Naive thymus-derived CD4-positive, alpha-beta T cell (primary cell): ENCODE results near the gene PCK2. TPM values are rescaled to one million over a fixed set of nuclear protein-coding genes. Genes with fewer than 3 reads are reported as not detected.
"Not testable (repeated sequence)": the region's sequence is repeated elsewhere in the genome, so short reads cannot be mapped to it uniquely, and the experiment has no call there.

ENCODE experiments used
- ATAC-seq: fragments of 150-1000 bp; cut with Tn5 transposase; 2 replicates; pipeline ENCODE4 v1.10.0; 2021; ENCODE audit warnings: mild to moderate bottlenecking, moderate library complexity
- CTCF ChIA-PET: fragments of 350-600 bp; sonication (Branson Sonifier 250); formaldehyde crosslinking; loops from one replicate; lab custom pipeline; 2021; ENCODE audit warnings: antibody characterized with exemption; lab: Charles Lee
- POLR2A ChIA-PET: fragments of 350-600 bp; sonication (Branson Sonifier 250); formaldehyde crosslinking; loops from one replicate; lab custom pipeline; 2021; ENCODE audit warnings: antibody characterized with exemption, inconsistent platforms; lab: Charles Lee
- DNase-seq, 9 donors: peaks; one replicate each; pipeline versions ENCODE4 v3.0.0 to v3.0.0-alpha.2; 2020 to 2022; ENCODE audit warnings: mixed read lengths in 1 of 9
- H3K27ac ChIP-seq: one replicate; pipeline ENCODE4 v1.7.0; 2013; ENCODE audit warnings: mild to moderate bottlenecking, low read depth, low read length, moderate library complexity
- H3K27me3 ChIP-seq, 2 donors: one replicate each; pipeline ENCODE4 v1.7.0; 2013; ENCODE audit warnings: low read length in 2 of 2, mild to moderate bottlenecking in 2 of 2, moderate library complexity in 2 of 2; ENCODE audit not compliant: control insufficient read depth in 2 of 2, insufficient read depth in 2 of 2
- H3K36me3 ChIP-seq, 3 experiments: 1 replicate in 2 of 3; 2 replicates in 1 of 3; pipeline ENCODE4 v1.7.0; 2013; ENCODE audit warnings: low read length in 3 of 3, mild to moderate bottlenecking in 3 of 3, moderate library complexity in 1 of 3; ENCODE audit not compliant: insufficient read depth in 3 of 3, control insufficient read depth in 2 of 3
- H3K4me1 ChIP-seq, 2 donors: one replicate each; pipeline ENCODE4 v1.7.0; 2013; ENCODE audit warnings: low read length in 2 of 2, mild to moderate bottlenecking in 2 of 2, moderate library complexity in 1 of 2; ENCODE audit not compliant: control insufficient read depth in 2 of 2, insufficient read depth in 2 of 2
- H3K4me3 ChIP-seq: 2 replicates; pipeline ENCODE4 v1.7.0; 2013; ENCODE audit warnings: mild to moderate bottlenecking, low read length
- H3K9me3 ChIP-seq, 3 experiments: 1 replicate in 2 of 3; 2 replicates in 1 of 3; pipeline ENCODE4 v1.7.0; 2013; ENCODE audit warnings: low read length in 3 of 3; ENCODE audit not compliant: control insufficient read depth in 2 of 3
- H3K27ac Mint-ChIP-seq, 9 donors: one replicate each; pipeline ENCODE4 v1.8.0; 2020 to 2022; ENCODE audit warnings: mixed read lengths in 9 of 9, mild to moderate bottlenecking in 8 of 9, moderate library complexity in 5 of 9, inconsistent platforms in 2 of 9
- H3K27me3 Mint-ChIP-seq, 5 donors: one replicate each; pipeline ENCODE4 v1.8.0; 2021 to 2022; ENCODE audit warnings: mixed read lengths in 5 of 5, mild to moderate bottlenecking in 1 of 5
- H3K36me3 Mint-ChIP-seq, 5 donors: one replicate each; pipeline ENCODE4 v1.8.0; 2020 to 2022; ENCODE audit warnings: mixed read lengths in 5 of 5, mild to moderate bottlenecking in 3 of 5, inconsistent platforms in 1 of 5
- H3K4me1 Mint-ChIP-seq, 7 donors: one replicate each; pipeline ENCODE4 v1.8.0; 2020 to 2022; ENCODE audit warnings: mixed read lengths in 7 of 7, mild to moderate bottlenecking in 3 of 7, inconsistent platforms in 1 of 7
- H3K4me3 Mint-ChIP-seq, 10 donors: one replicate each; pipeline ENCODE4 v1.8.0; 2020 to 2022; ENCODE audit warnings: mild to moderate bottlenecking in 10 of 10, mixed read lengths in 10 of 10, moderate library complexity in 6 of 10, inconsistent platforms in 2 of 10
- H3K9me3 Mint-ChIP-seq, 11 donors: one replicate each; pipeline ENCODE4 v1.8.0; 2020 to 2022; ENCODE audit warnings: mixed read lengths in 11 of 11, mild to moderate bottlenecking in 4 of 11, inconsistent platforms in 1 of 11, moderate library complexity in 1 of 11
- intact Hi-C, 2 donors: fragments of 100-400 bp; cut with micrococcal nuclease; formaldehyde crosslinking; loops; one replicate each; pipeline ENCODE4 v1.15.1; 2023
- polyA plus RNA-seq, 2 donors: library from polyadenylated mRNA; unstranded; fragments of 300-500 nt; fragmentation: Illumina TruSeq; gene quantifications; one replicate each; pipeline ENCODE4 v1.2.3, GENCODE V29; 2021
- total RNA-seq, 6 experiments: library from RNA in 5 of 6; stranded (reverse) in 5 of 6; gene quantifications; 1 replicate in 5 of 6; 2 replicates in 1 of 6; pipeline ENCODE4 v1.2.3 and lab custom pipeline; 2021 to 2026

Gene PCK2
- total and polyA plus RNA-seq, 7 experiments from 2014 or later: 7.2 to 56.2 (median 14.4) TPM

- intact Hi-C loops: no loop called here
- Mint-ChIP-seq H3K27ac (peak overlapping the region in 1 of 9 donors; percentile 15), H3K4me1 (peaks cover 5 to 15% (median 7%) of the 10 kb centered on the region in 7 donors), H3K9me3 (peaks cover 0 to 2% (median 0%) of the 10 kb centered on the region in 11 donors), H3K4me3 (no peak overlapping the region), H3K27me3 (no peaks in the 10 kb centered on the region), H3K36me3 (peaks cover 3 to 44% (median 15%) of the 10 kb centered on the region in 5 donors)
- ChIA-PET CTCF (interaction anchor here (1.4 to 11.7 kb wide), 3 partner anchors 7 to 45 kb away, joined by 3 to 246 read pairs (median 165); partner anchors contain the start of genes CARMIL3 and PCK2), POLR2A (interaction anchor here (0.7 to 1.1 kb wide), 2 partner anchors 13 to 21 kb away, joined by 3 read pairs; partner anchors contain the start of genes DCAF11 and NRL)
- Histone ChIP-seq H3K36me3 (peaks cover 0 to 45% (median 5%) of the 10 kb centered on the region in 3 experiments), H3K4me1 (no peaks in the 10 kb centered on the region), H3K4me3 (no peak overlapping the region), H3K9me3 (no peaks in the 10 kb centered on the region), H3K27me3 (no peaks in the 10 kb centered on the region), H3K27ac (no peak overlapping the region)
- ATAC-seq (no peak), DNase-seq (no peak)
Measured at GRCh38 chr14:24100982-24101494, 6.9 kb downstream of the PCK2 start.

GRCh38 chr14:24102357-24103048, 8.4 kb downstream of the PCK2 start:
- intact Hi-C loops: no loop called here
- Histone ChIP-seq H3K9me3 (no peaks in the 10 kb centered on the region), H3K4me3 (no peak overlapping the region), H3K27ac (no peak overlapping the region), H3K4me1 (no peaks in the 10 kb centered on the region), H3K27me3 (no peaks in the 10 kb centered on the region), H3K36me3 (peaks cover 0 to 45% (median 5%) of the 10 kb centered on the region in 3 experiments)
- Mint-ChIP-seq H3K36me3 (peaks cover 3 to 44% (median 15%) of the 10 kb centered on the region in 5 donors), H3K9me3 (peaks cover 0 to 2% (median 0%) of the 10 kb centered on the region in 11 donors), H3K27me3 (no peaks in the 10 kb centered on the region), H3K4me3 (no peak overlapping the region), H3K4me1 (peaks cover 0 to 16% (median 0%) of the 10 kb centered on the region in 7 donors), H3K27ac (peak overlapping the region in 2 of 9 donors; percentile 19 to 43)
- POLR2A ChIA-PET: interaction anchor here (0.9 to 3.0 kb wide), 2 partner anchors 12 to 45 kb away, joined by 3 to 9 read pairs; partner anchors contain the start of genes DCAF11, NRL and RNF31
- CTCF ChIA-PET: interaction anchor here (0.8 to 11.7 kb wide), 4 partner anchors 9 to 47 kb away, joined by 3 to 246 read pairs (median 84); partner anchors contain the start of genes CARMIL3 and PCK2
- DNase-seq (no peak), ATAC-seq (no peak)

GRCh38 chr14:24103451-24103850, 9.3 kb downstream of the PCK2 start:
- H3K4me3 Mint-ChIP-seq: no peak overlapping the region
- DNase-seq: no peak
- no peak for ATAC-seq
- Histone ChIP-seq H3K9me3 (no peaks in the 10 kb centered on the region), H3K4me1 (peaks cover under 1 to 2% of the 10 kb centered on the region in 2 donors), H3K27ac (no peak overlapping the region), H3K4me3 (no peak overlapping the region), H3K27me3 (no peaks in the 10 kb centered on the region), H3K36me3 (peaks cover 0 to 40% (median 5%) of the 10 kb centered on the region in 3 experiments)
- peak overlapping the region in 2 of 9 donors; percentile 31 to 48 for H3K27ac Mint-ChIP-seq
- ChIA-PET CTCF (interaction anchor here (11.5 to 11.7 kb wide), 2 partner anchors 10 to 48 kb away, joined by 165 to 246 read pairs; partner anchors contain the start of genes CARMIL3 and PCK2), POLR2A (interaction anchor here (3.0 to 6.0 kb wide), 2 partner anchors 9 to 11 kb away, joined by 9 to 85 read pairs; partner anchors contain the start of genes DCAF11, NRL and PCK2)
- peaks cover 1 to 22% (median 5%) of the 10 kb centered on the region in 7 donors for H3K4me1 Mint-ChIP-seq
- no peaks in the 10 kb centered on the region for H3K27me3 Mint-ChIP-seq
- intact Hi-C loops: no loop called here
- H3K9me3 Mint-ChIP-seq: peaks cover 0 to 2% (median 0%) of the 10 kb centered on the region in 11 donors
- peaks cover 3 to 44% (median 15%) of the 10 kb centered on the region in 5 donors for H3K36me3 Mint-ChIP-seq

GRCh38 chr14:24105609-24106239, 11.6 kb downstream of the PCK2 start:
- H3K9me3 ChIP-seq, H3K27ac ChIP-seq, H3K4me3 Mint-ChIP-seq, H3K27me3 ChIP-seq, ATAC-seq, H3K4me3 ChIP-seq, DNase-seq, H3K9me3 Mint-ChIP-seq, H3K27me3 Mint-ChIP-seq, intact Hi-C loops: not testable (repeated sequence)
- ChIA-PET POLR2A (interaction anchor here (0.9 to 6.7 kb wide), 7 partner anchors 11 to 50 kb away, joined by 3 to 85 read pairs (median 4); partner anchors contain the start of genes EMC9, PCK2, PSME2 and RNF31), CTCF (interaction anchor here (0.5 to 11.7 kb wide), 8 partner anchors 8 to 55 kb away, joined by 3 to 246 read pairs (median 24); partner anchors contain the start of genes CARMIL3, DCAF11, IRF9 and PCK2)
- peaks cover 0 to 20% (median 0%) of the 10 kb centered on the region in 3 experiments for H3K36me3 ChIP-seq
- Mint-ChIP-seq H3K27ac (peak overlapping the region in 3 of 9 donors; percentile 9 to 48 (median 46)), H3K36me3 (peaks cover 3 to 34% (median 15%) of the 10 kb centered on the region in 5 donors), H3K4me1 (peaks cover 9 to 28% (median 13%) of the 10 kb centered on the region in 7 donors)
- H3K4me1 ChIP-seq: peaks cover 9 to 11% of the 10 kb centered on the region in 2 donors

- H3K9me3 Mint-ChIP-seq: peaks cover 0 to 2% (median 0%) of the 10 kb centered on the region in 11 donors
- Histone ChIP-seq H3K36me3 (peaks cover 0 to 13% (median 0%) of the 10 kb centered on the region in 3 experiments), H3K27me3 (no peaks in the 10 kb centered on the region), H3K27ac (no peak overlapping the region), H3K9me3 (no peaks in the 10 kb centered on the region), H3K4me3 (no peak overlapping the region), H3K4me1 (peaks cover 9 to 11% of the 10 kb centered on the region in 2 donors)
- ChIA-PET CTCF (interaction anchor here (0.5 to 11.7 kb wide), 7 partner anchors 13 to 639 kb away, joined by 3 to 246 read pairs (median 28); partner anchors contain the start of genes CARMIL3, IRF9, PCK2 and RNF31), POLR2A (interaction anchor here (0.8 to 6.7 kb wide), 10 partner anchors 9 to 323 kb away, joined by 3 to 85 read pairs (median 18); partner anchors contain the start of genes KHNYN, PCK2, PSME1 and PSME2)
- H3K4me3 Mint-ChIP-seq: no peak overlapping the region
- intact Hi-C loops: no loop called here
- H3K4me1 Mint-ChIP-seq: peaks cover 9 to 28% (median 13%) of the 10 kb centered on the region in 7 donors
- H3K36me3 Mint-ChIP-seq: peaks cover 3 to 29% (median 15%) of the 10 kb centered on the region in 5 donors
- ATAC-seq (no peak), DNase-seq (no peak)
- peak overlapping the region in 1 of 9 donors; percentile 92 for H3K27ac Mint-ChIP-seq
- H3K27me3 Mint-ChIP-seq: no peaks in the 10 kb centered on the region
Measured at GRCh38 chr14:24106672-24107271, 12.7 kb downstream of the PCK2 start.
